ENCODE measurements around the gene APLP1.

Gene APLP1

GRCh38 chr19:35874392-35874930 lies 6.1 kb downstream of the APLP1 start:
- POLR2A ChIA-PET (ENCODE audit: low non-redundant PET) = no interaction called here
- no peak for DNase-seq (ENCODE audit: low spot score)
- CTCF ChIA-PET = no interaction called here
- no peak for TF ChIP-seq CTCF (conservative IDR thresholded peaks at IDR 0.05; ENCODE audit: low read depth)
- no peak overlapping the region for H3K27ac ChIP-seq

GRCh38 chr19:35879068-35879467 lies 10.7 kb downstream of the APLP1 start:
- no peak overlapping the region for H3K27ac ChIP-seq
- TF ChIP-seq CTCF (conservative IDR thresholded peaks at IDR 0.05; ENCODE audit: low read depth) = no peak
- DNase-seq (ENCODE audit: low spot score) = no peak
- CTCF ChIA-PET = interaction anchor here (1.1 kb wide), 1 partner anchor 186 kb away, joined by 3 read pairs; no protein-coding TSS in a partner anchor
- POLR2A ChIA-PET (ENCODE audit: low non-redundant PET) = no interaction called here

GRCh38 chr19:35879770-35880317 lies 11.5 kb downstream of the APLP1 start:
- peak; percentile 93 for DNase-seq (ENCODE audit: low spot score)
- ChIA-PET CTCF (interaction anchor here (1.1 kb wide), 1 partner anchor 187 kb away, joined by 3 read pairs; no protein-coding TSS in a partner anchor), POLR2A (ENCODE audit: low non-redundant PET) (no interaction called here)
- no peak for TF ChIP-seq CTCF (conservative IDR thresholded peaks at IDR 0.05; ENCODE audit: low read depth)
- H3K27ac ChIP-seq = no peak overlapping the region

GRCh38 chr19:35882114-35882832 lies 13.9 kb downstream of the APLP1 start:
- ChIA-PET POLR2A (ENCODE audit: low non-redundant PET) (no interaction called here), CTCF (interaction anchor here (0.6 to 1.1 kb wide), 8 partner anchors 12 to 49 kb away, joined by 3 to 5 read pairs (median 3); partner anchors contain the start of gene TYROBP)
- DNase-seq (ENCODE audit: low spot score) = peak; percentile 65
- no peak overlapping the region for H3K27ac ChIP-seq
- peak; percentile 33; the same call in 1 of the 2 replicates for TF ChIP-seq CTCF (conservative IDR thresholded peaks at IDR 0.05; ENCODE audit: low read depth)

- CTCF ChIA-PET = interaction anchor here (0.8 kb wide), 1 partner anchor 54 kb away, joined by 3 read pairs; no protein-coding TSS in a partner anchor
- TF ChIP-seq CTCF (conservative IDR thresholded peaks at IDR 0.05; ENCODE audit: low read depth) = no peak
- H3K27ac ChIP-seq = no peak overlapping the region
- DNase-seq (ENCODE audit: low spot score) = no peak
- POLR2A ChIA-PET (ENCODE audit: low non-redundant PET) = interaction anchor here (0.7 kb wide), 1 partner anchor 30 kb away, joined by 3 read pairs; no protein-coding TSS in a partner anchor
Measured at GRCh38 chr19:35883882-35884281, 15.5 kb downstream of the APLP1 start.

- CTCF ChIA-PET = interaction anchor here (0.7 kb wide), 1 partner anchor 46 kb away, joined by 3 read pairs; no protein-coding TSS in a partner anchor
- POLR2A ChIA-PET (ENCODE audit: low non-redundant PET) = interaction anchor here (0.6 kb wide), 1 partner anchor 77 kb away, joined by 3 read pairs; no protein-coding TSS in a partner anchor
- no peak for TF ChIP-seq CTCF (conservative IDR thresholded peaks at IDR 0.05; ENCODE audit: low read depth)
- DNase-seq (ENCODE audit: low spot score) = no peak
- H3K27ac ChIP-seq = 0 out of 2 replicates have a peak overlapping the region, but pooled peaks have one; percentile 9
Measured at GRCh38 chr19:35885225-35885738, 16.9 kb downstream of the APLP1 start.

Data from RWPE1 (cell line).